Keratinocyte (primary cell): Measurements from ENCODE around the gene ATF7. TPM values are rescaled to one million over a fixed set of nuclear protein-coding genes. Genes with fewer than 3 reads are reported as not detected.

ENCODE experiments used
- DNase-seq: peaks from one replicate; pipeline ENCODE4 v3.0.0-alpha.2; 2011; ENCODE audit warnings: low read depth, missing footprints, low spot score
- FAIRE-seq: peaks from 2 replicates; lab custom pipeline; 2011; peaks lifted over from hg19 to GRCh38; lab: Jason Lieb, UNC
- H2AFZ ChIP-seq: 2 replicates; pipeline ENCODE4 v1.6.0; 2012; ENCODE audit warnings: low read length, control low read depth, inconsistent platforms; ENCODE audit not compliant: control insufficient read depth
- H3K27ac ChIP-seq: 2 replicates; pipeline ENCODE4 v1.5.1; 2011; ENCODE audit warnings: low read length; ENCODE audit not compliant: control insufficient read depth, insufficient read depth
- H3K27me3 ChIP-seq: 3 replicates; pipeline ENCODE4 v1.6.0; 2011; ENCODE audit warnings: low read length; ENCODE audit not compliant: control insufficient read depth, insufficient read depth; ENCODE audit errors: extremely low read depth
- H3K36me3 ChIP-seq, 2 experiments: 2 replicates in 1 of 2; 3 replicates in 1 of 2; pipeline ENCODE4 v1.5.1; 2011; ENCODE audit warnings: low read length in 2 of 2, mild to moderate bottlenecking in 1 of 2; ENCODE audit not compliant: control insufficient read depth in 2 of 2, insufficient read depth in 2 of 2; ENCODE audit errors: extremely low read depth in 1 of 2
- H3K4me1 ChIP-seq: 3 replicates; pipeline ENCODE4 v1.5.1; 2011; ENCODE audit warnings: low read length; ENCODE audit not compliant: control insufficient read depth, insufficient read depth; ENCODE audit errors: extremely low read depth
- H3K4me2 ChIP-seq: 3 replicates; pipeline ENCODE4 v1.6.0; 2011; ENCODE audit warnings: low read depth, low read length; ENCODE audit not compliant: control insufficient read depth, insufficient read depth; ENCODE audit errors: extremely low read depth
- H3K4me3 ChIP-seq, 3 experiments: fragments of 200-600 bp in 1 of 3; sonication (generic) in 1 of 3; 2 replicates in 2 of 3; 3 replicates in 1 of 3; pipeline ENCODE4 v1.5.1; 2011 to 2016; ENCODE audit warnings: low read length in 3 of 3, mild to moderate bottlenecking in 3 of 3, control low read depth in 2 of 3, inconsistent platforms in 1 of 3, low read depth in 1 of 3, mixed read lengths in 1 of 3, mixed run types in 1 of 3, moderate library complexity in 1 of 3; ENCODE audit not compliant: control insufficient read depth in 2 of 3, insufficient read depth in 2 of 3; ENCODE audit errors: extremely low read depth in 1 of 3
- H3K79me2 ChIP-seq: 2 replicates; pipeline ENCODE4 v1.6.0; 2012; ENCODE audit warnings: low read length; ENCODE audit not compliant: control insufficient read depth, insufficient read depth
- H3K9ac ChIP-seq: 3 replicates; pipeline ENCODE4 v1.6.0; 2011; ENCODE audit warnings: low read length; ENCODE audit not compliant: control insufficient read depth, insufficient read depth; ENCODE audit errors: extremely low read depth
- H3K9me1 ChIP-seq: 3 replicates; pipeline ENCODE4 v1.6.0; 2011; ENCODE audit warnings: low read length; ENCODE audit not compliant: control insufficient read depth, insufficient read depth; ENCODE audit errors: extremely low read depth
- H3K9me3 ChIP-seq: 2 replicates; pipeline ENCODE4 v1.5.1; 2012; ENCODE audit warnings: low read depth, low read length; ENCODE audit not compliant: control insufficient read depth
- H4K20me1 ChIP-seq: 3 replicates; pipeline ENCODE4 v1.6.0; 2011; ENCODE audit warnings: low read length; ENCODE audit not compliant: control insufficient read depth, insufficient read depth; ENCODE audit errors: extremely low read depth
- CTCF ChIP-seq, 3 experiments: IDR thresholded peaks in 1 of 3; conservative IDR thresholded peaks in 1 of 3; optimal IDR thresholded peaks in 1 of 3; 2 replicates in 2 of 3; 3 replicates in 1 of 3; pipeline versions ENCODE3 to v1.5.1; 2011; ENCODE audit warnings: low read length in 3 of 3, mild to moderate bottlenecking in 3 of 3, moderate library complexity in 2 of 3, control low read depth in 1 of 3, inconsistent platforms in 1 of 3; ENCODE audit not compliant: insufficient read depth in 2 of 3; ENCODE audit errors: extremely low read depth in 1 of 3
- EZH2 ChIP-seq: IDR thresholded peaks from one replicate; pipeline ENCODE4 v1.6.1; 2012; ENCODE audit warnings: inconsistent platforms, mild to moderate bottlenecking, low read length, moderate library complexity
- dilution Hi-C: fragments of 300-500 bp; cut with MboI; formaldehyde crosslinking; loops from one replicate; pipeline ENCODE4 v1.7.0; 2020; ENCODE audit warnings: low sequenced_read_pairs; ENCODE audit not compliant: extremely low pct_ligation_motif_present
- polyA plus RNA-seq, 5 experiments: library from polyadenylated mRNA; depleted of rRNA in 3 of 5; stranded (reverse) in 3 of 5; stranded (forward) in 1 of 5; unstranded in 1 of 5; fragments of >200 nt; gene quantifications; 1 replicate in 1 of 5; 2 replicates in 3 of 5; 3 replicates in 1 of 5; pipeline versions ENCODE4 v1.2.1 to v1.2.3, GENCODE V29; 2011 to 2012; ENCODE audit warnings: missing spikeins in 2 of 5, low read depth in 1 of 5, low replicate concordance in 1 of 5

Gene ATF7
- polyA plus RNA-seq, 1 donor (not counting 4 experiments of a cell fraction or from before 2014, with no cell fraction given), result 16.3 TPM

GRCh38 chr12:53466640-53467039, 159.5 kb downstream of the ATF7 start:
- H3K27me3 ChIP-seq, result no peaks in the 10 kb centered on the region
- no peak overlapping the region for H3K4me3 ChIP-seq
- FAIRE-seq (no peak), DNase-seq (no peak)
- no peaks in the 10 kb centered on the region for H3K9me3 ChIP-seq
- peaks cover 73% of the 10 kb centered on the region for H3K79me2 ChIP-seq
- H3K4me2 ChIP-seq, result no peak overlapping the region
- peaks cover 63 to 80% of the 10 kb centered on the region in 2 experiments for H3K36me3 ChIP-seq
- no peaks in the 10 kb centered on the region for H3K9me1 ChIP-seq
- dilution Hi-C loops, result no loop called here
- H4K20me1 ChIP-seq, result peaks cover 16% of the 10 kb centered on the region
- H2AFZ ChIP-seq, result no peak overlapping the region
- no peaks in the 10 kb centered on the region for H3K4me1 ChIP-seq
- H3K27ac ChIP-seq, result no peak overlapping the region
- TF ChIP-seq EZH2, result no peak
- no peak for TF ChIP-seq CTCF (optimal IDR thresholded peaks at IDR 0.05 in 1 of 3, IDR thresholded peaks at IDR 0.05 in 1 of 3, conservative IDR thresholded peaks at IDR 0.05 in 1 of 3; ENCODE audit: extremely low read depth in 1 of 3, insufficient read depth in 2 of 3, low read length in 3 of 3)
- no peak overlapping the region for H3K9ac ChIP-seq

GRCh38 chr12:53465679-53466078, 160.5 kb downstream of the ATF7 start:
- Histone ChIP-seq H3K79me2 (peaks cover 77% of the 10 kb centered on the region), H3K9me3 (no peaks in the 10 kb centered on the region), H3K4me1 (no peaks in the 10 kb centered on the region), H3K9ac (no peak overlapping the region), H2AFZ (no peak overlapping the region), H3K36me3 (peaks cover 67 to 82% of the 10 kb centered on the region in 2 experiments), H3K27me3 (no peaks in the 10 kb centered on the region), H3K27ac (no peak overlapping the region), H3K9me1 (no peaks in the 10 kb centered on the region), H3K4me3 (no peak overlapping the region), H4K20me1 (peaks cover 22% of the 10 kb centered on the region), H3K4me2 (no peak overlapping the region)
- no peak for TF ChIP-seq CTCF (optimal IDR thresholded peaks at IDR 0.05 in 1 of 3, IDR thresholded peaks at IDR 0.05 in 1 of 3, conservative IDR thresholded peaks at IDR 0.05 in 1 of 3; ENCODE audit: extremely low read depth in 1 of 3, insufficient read depth in 2 of 3, low read length in 3 of 3)
- TF ChIP-seq EZH2, result no peak
- FAIRE-seq, result no peak
- dilution Hi-C loops, result no loop called here
- no peak for DNase-seq
